Right cardiac atrium (tissue), 5 donors: ENCODE measurements around the gene TMEM132D. TPM values are rescaled to one million over a fixed set of nuclear protein-coding genes. Genes with fewer than 3 reads are reported as not detected.

Source experiments
- ATAC-seq, 2 donors: fragments of 200-7000 bp; cut with Tn5 transposase; one replicate each; pipeline versions ENCODE4 v1.8.0 to v1.9.1; 2020; ENCODE audit warnings: moderate library complexity in 2 of 2, mild to moderate bottlenecking in 1 of 2
- DNase-seq, 3 donors: peaks; one replicate each; pipeline ENCODE4 v3.0.0-alpha.2; 2020
- H3K27ac ChIP-seq: one replicate; pipeline ENCODE4 v1.5.1; 2013; ENCODE audit warnings: mild to moderate bottlenecking, low read length, control low read depth, moderate library complexity
- H3K27me3 ChIP-seq: one replicate; pipeline ENCODE4 v1.6.1; 2013; ENCODE audit not compliant: control insufficient read depth, insufficient read depth
- H3K4me1 ChIP-seq: one replicate; pipeline ENCODE4 v1.6.1; 2013; ENCODE audit warnings: low read length; ENCODE audit not compliant: control insufficient read depth, insufficient read depth
- H3K4me3 ChIP-seq: one replicate; pipeline ENCODE4 v1.5.1; 2013; ENCODE audit warnings: low read length, control low read depth
- H3K9me3 ChIP-seq: one replicate; pipeline ENCODE4 v1.6.1; 2013; ENCODE audit warnings: low read length; ENCODE audit not compliant: control insufficient read depth
- WGBS: extraction: QIAGEN DNeasy Blood & Tissue Kit; methylation state at CpG from one replicate; pipeline ENCODE4 v1.1.7; 2013; 5-methylcytosine and 5-hydroxymethylcytosine counted together
- intact Hi-C, 4 donors: fragments of 100-400 bp; cut with DNase I; formaldehyde crosslinking; loops; one replicate each; pipeline versions ENCODE4 v1.11.0 to v1.14.0; 2022 to 2023
- polyA plus RNA-seq: library from polyadenylated mRNA; stranded (reverse); fragments of 200-250 nt; gene quantifications from one replicate; pipeline ENCODE4 v1.2.3, GENCODE V29; 2013
- total RNA-seq, 4 donors: library from RNA; stranded (reverse); fragmentation: NEBNext Ultra II Directional; extraction: Animal tissue kit (Norgen Biotek cat#: 25700); gene quantifications; one replicate each; pipeline ENCODE4 v1.2.1, GENCODE V29; 2021
- donor health status: healthy with polysubstance abuse.
- donor health status: DM: no; HTN: yes; CAD: no.
- donor health status: DM: no; HTN: no; CAD: no.
- donor health status: DM: no; HTN: yes; CAD: no; lungs with severe emphysema.
- donor health status: DM: yes; HTN: yes; CAD: no.

Gene TMEM132D
- total and polyA plus RNA-seq, 5 donors: not detected

- ATAC-seq (no peak), DNase-seq (no peak)
- Histone ChIP-seq H3K27ac (no peak overlapping the region), H3K27me3 (no peaks in the 10 kb centered on the region), H3K4me1 (no peaks in the 10 kb centered on the region), H3K4me3 (no peak overlapping the region), H3K9me3 (peaks cover 2% of the 10 kb centered on the region)
- WGBS: 40% methylated on average over 7 of the region's 7 CpGs
- intact Hi-C loops: no loop called here
Measured at GRCh38 chr12:129339336-129339735, 564.5 kb downstream of the TMEM132D start.

GRCh38 chr12:129337413-129337812 is 566.4 kb downstream of the TMEM132D start:
- ATAC-seq: no peak
- intact Hi-C loops: no loop called here
- no peak overlapping the region for H3K27ac ChIP-seq
- H3K9me3 ChIP-seq: peaks cover 2% of the 10 kb centered on the region
- WGBS: 86% methylated on average over 17 of the region's 17 CpGs
- no peaks in the 10 kb centered on the region for H3K4me1 ChIP-seq
- DNase-seq: no peak
- H3K27me3 ChIP-seq: no peaks in the 10 kb centered on the region
- no peak overlapping the region for H3K4me3 ChIP-seq

- ATAC-seq: no peak
- H3K27ac ChIP-seq: no peak overlapping the region
- H3K27me3 ChIP-seq: no peaks in the 10 kb centered on the region
- intact Hi-C loops: no loop called here
- no peaks in the 10 kb centered on the region for H3K4me1 ChIP-seq
- DNase-seq: no peak
- H3K9me3 ChIP-seq: peaks cover 2% of the 10 kb centered on the region
- H3K4me3 ChIP-seq: no peak overlapping the region
Measured at GRCh38 chr12:129335773-129336172, 568.1 kb downstream of the TMEM132D start.

GRCh38 chr12:129332286-129332685 is 571.5 kb downstream of the TMEM132D start:
- DNase-seq (no peak), ATAC-seq (no peak)
- 88% methylated on average over 2 of the region's 2 CpGs for WGBS
- H3K27me3 ChIP-seq: no peaks in the 10 kb centered on the region
- no peaks in the 10 kb centered on the region for H3K4me1 ChIP-seq
- intact Hi-C loops: no loop called here
- H3K9me3 ChIP-seq: peaks cover 2% of the 10 kb centered on the region
- H3K27ac ChIP-seq: no peak overlapping the region
- H3K4me3 ChIP-seq: no peak overlapping the region

- WGBS: 58% methylated on average over 7 of the region's 7 CpGs
- no peak for ATAC-seq
- H3K9me3 ChIP-seq: peaks cover under 1% of the 10 kb centered on the region
Measured at GRCh38 chr12:129331356-129332085, 572.3 kb downstream of the TMEM132D start.

GRCh38 chr12:129328235-129328634 is 575.6 kb downstream of the TMEM132D start:
- intact Hi-C loops: no loop called here

More at GRCh38 chr12:129331356-129332085, 572.3 kb downstream of the TMEM132D start:
- DNase-seq: peak in 1 of 3 donors; percentile 33
- intact Hi-C loops: no loop called here
- no peaks in the 10 kb centered on the region for H3K27me3 ChIP-seq
- H3K4me1 ChIP-seq: no peaks in the 10 kb centered on the region
- no peak overlapping the region for H3K4me3 ChIP-seq
- no peak overlapping the region for H3K27ac ChIP-seq

GRCh38 chr12:129325566-129325965 is 578.3 kb downstream of the TMEM132D start:
- WGBS: 78% methylated on average over 2 of the region's 2 CpGs

More at GRCh38 chr12:129328235-129328634, 575.6 kb downstream of the TMEM132D start:
- H3K27me3 ChIP-seq: no peaks in the 10 kb centered on the region
- no peak overlapping the region for H3K27ac ChIP-seq
- DNase-seq (no peak), ATAC-seq (no peak)
- no peaks in the 10 kb centered on the region for H3K4me1 ChIP-seq
- 77% methylated on average over 4 of the region's 4 CpGs for WGBS
- no peak overlapping the region for H3K4me3 ChIP-seq
- no peaks in the 10 kb centered on the region for H3K9me3 ChIP-seq

GRCh38 chr12:129312048-129312447 is 591.8 kb downstream of the TMEM132D start:
- DNase-seq (no peak), ATAC-seq (no peak)
- intact Hi-C loops: no loop called here
- H3K27ac ChIP-seq: no peak overlapping the region
- H3K9me3 ChIP-seq: no peaks in the 10 kb centered on the region
- no peak overlapping the region for H3K4me3 ChIP-seq
- 52% methylated on average over 4 of the region's 4 CpGs for WGBS
- no peaks in the 10 kb centered on the region for H3K4me1 ChIP-seq
- H3K27me3 ChIP-seq: no peaks in the 10 kb centered on the region

More at GRCh38 chr12:129325566-129325965, 578.3 kb downstream of the TMEM132D start:
- Histone ChIP-seq H3K9me3 (no peaks in the 10 kb centered on the region), H3K27ac (no peak overlapping the region), H3K4me3 (no peak overlapping the region), H3K4me1 (no peaks in the 10 kb centered on the region), H3K27me3 (no peaks in the 10 kb centered on the region)
- DNase-seq: no peak
- intact Hi-C loops: no loop called here
- ATAC-seq: no peak

GRCh38 chr12:129310346-129310745 is 593.5 kb downstream of the TMEM132D start:
- Histone ChIP-seq H3K27me3 (no peaks in the 10 kb centered on the region), H3K9me3 (no peaks in the 10 kb centered on the region), H3K4me3 (no peak overlapping the region), H3K27ac (no peak overlapping the region), H3K4me1 (no peaks in the 10 kb centered on the region)
- DNase-seq (no peak), ATAC-seq (no peak)
- WGBS: 71% methylated on average over 2 of the region's 2 CpGs
- intact Hi-C loops: no loop called here

GRCh38 chr12:129305851-129306250 is 598.0 kb downstream of the TMEM132D start:
- Histone ChIP-seq H3K9me3 (no peaks in the 10 kb centered on the region), H3K4me1 (no peaks in the 10 kb centered on the region), H3K4me3 (no peak overlapping the region), H3K27me3 (no peaks in the 10 kb centered on the region), H3K27ac (no peak overlapping the region)
- DNase-seq (no peak), ATAC-seq (no peak)
- WGBS: 79% methylated on average over 4 of the region's 4 CpGs
- intact Hi-C loops: no loop called here

- ATAC-seq: no peak
- no peaks in the 10 kb centered on the region for H3K9me3 ChIP-seq
- no peaks in the 10 kb centered on the region for H3K27me3 ChIP-seq
- DNase-seq: no peak
- intact Hi-C loops: no loop called here
- H3K4me1 ChIP-seq: no peaks in the 10 kb centered on the region
- 67% methylated on average over 7 of the region's 7 CpGs for WGBS
- no peak overlapping the region for H3K4me3 ChIP-seq
- H3K27ac ChIP-seq: no peak overlapping the region
Measured at GRCh38 chr12:129304529-129304928, 599.3 kb downstream of the TMEM132D start.

- no peak overlapping the region for H3K4me3 ChIP-seq
- intact Hi-C loops: no loop called here
- ATAC-seq (no peak), DNase-seq (no peak)
- no peaks in the 10 kb centered on the region for H3K27me3 ChIP-seq
- no peaks in the 10 kb centered on the region for H3K4me1 ChIP-seq
- WGBS: 85% methylated on average over 8 of the region's 8 CpGs
- no peak overlapping the region for H3K27ac ChIP-seq
- H3K9me3 ChIP-seq: no peaks in the 10 kb centered on the region
Measured at GRCh38 chr12:129300011-129300410, 603.8 kb downstream of the TMEM132D start.
